HepG2 (cell line): ENCODE measurements around the gene SLC2A11. TPM values are rescaled to one million over a fixed set of nuclear protein-coding genes. Genes with fewer than 3 reads are reported as not detected.

Experiments used
- ARNT ChIP-seq: fragments of 450-650 bp; IDR thresholded peaks from 2 replicates; pipeline ENCODE4 v1.6.1; 2017
- CBX2 ChIP-seq, 2 experiments: fragments of 200-600 bp in 1 of 2; sonication (generic); formaldehyde crosslinking in 1 of 2; IDR thresholded peaks; 2 replicates each; pipeline versions ENCODE4 v1.7.0 to v1.8.1; 2018 to 2022; ENCODE audit warnings: low read depth in 2 of 2, low read length in 1 of 2, mild to moderate bottlenecking in 1 of 2, missing genetic modification reagents in 1 of 2
- FOSL1 ChIP-seq: sonication (generic); formaldehyde crosslinking; IDR thresholded peaks from 2 replicates; pipeline ENCODE4 v1.9.0; 2021; ENCODE audit warnings: missing genetic modification reagents, borderline replicate concordance
- GFI1 ChIP-seq: sonication (generic); formaldehyde crosslinking; IDR thresholded peaks from 2 replicates; pipeline ENCODE4 v1.5.0; 2020; ENCODE audit warnings: missing genetic modification reagents, mild to moderate bottlenecking, borderline replicate concordance
- ISL2 ChIP-seq: sonication (generic); formaldehyde crosslinking; IDR thresholded peaks from 2 replicates; pipeline ENCODE4 v1.5.0; 2020; ENCODE audit warnings: missing genetic modification reagents
- MXD4 ChIP-seq: IDR thresholded peaks from 2 replicates; pipeline ENCODE4 v1.6.1; 2016; ENCODE audit warnings: mild to moderate bottlenecking, missing biosample characterization, missing genetic modification reagents
- REXO4 ChIP-seq: sonication (generic); formaldehyde crosslinking; IDR thresholded peaks from 2 replicates; pipeline ENCODE4 v1.8.0; 2022; ENCODE audit warnings: missing genetic modification reagents, mild to moderate bottlenecking, borderline replicate concordance
- SMYD3 ChIP-seq: sonication (generic); formaldehyde crosslinking; IDR thresholded peaks from 2 replicates; pipeline ENCODE4 v1.8.1; 2023; ENCODE audit warnings: mild to moderate bottlenecking, missing genetic modification reagents
- ZBTB34 ChIP-seq: sonication (generic); formaldehyde crosslinking; IDR thresholded peaks from 2 replicates; pipeline ENCODE4 v1.8.0; 2022; ENCODE audit warnings: mild to moderate bottlenecking, missing genetic modification reagents
- ZNF18 ChIP-seq: sonication (generic); formaldehyde crosslinking; IDR thresholded peaks from 2 replicates; pipeline ENCODE4 v1.8.0; 2022; ENCODE audit warnings: mild to moderate bottlenecking, missing genetic modification reagents; ENCODE audit not compliant: insufficient replicate concordance
- ZNF468 ChIP-seq: sonication (generic); formaldehyde crosslinking; IDR thresholded peaks from 2 replicates; pipeline ENCODE4 v1.8.0; 2022; ENCODE audit warnings: mild to moderate bottlenecking, moderate library complexity, missing genetic modification reagents
- ZNF674 ChIP-seq: sonication (generic); formaldehyde crosslinking; IDR thresholded peaks from 2 replicates; pipeline ENCODE4 v1.5.0; 2020; ENCODE audit warnings: low read depth, mild to moderate bottlenecking, missing genetic modification reagents
- ZNF7 ChIP-seq: IDR thresholded peaks from 2 replicates; pipeline ENCODE4 v1.6.1; 2016; ENCODE audit warnings: missing biosample characterization, missing genetic modification reagents
- ZSCAN25 ChIP-seq: sonication (generic); formaldehyde crosslinking; IDR thresholded peaks from 2 replicates; pipeline ENCODE4 v1.8.0; 2022; ENCODE audit warnings: mild to moderate bottlenecking, missing genetic modification reagents
- polyA plus RNA-seq, 8 experiments: library from polyadenylated mRNA; depleted of rRNA in 3 of 8; stranded (reverse) in 7 of 8; unstranded in 1 of 8; fragments of >200 nt; fragmentation: Illumina TruSeq in 4 of 8; extraction: Trizol in 4 of 8; gene quantifications; 2 replicates each; pipeline versions ENCODE4 v1.2.1 to v1.2.3, GENCODE V29; 2011 to 2016; ENCODE audit warnings: low read depth in 4 of 8, missing spikeins in 1 of 8, mixed read lengths in 1 of 8; ENCODE audit not compliant: insufficient read depth in 1 of 8
- total RNA-seq, 5 experiments: library from RNA; depleted of rRNA; stranded (reverse); fragments of >200 nt; fragmentation: Illumina TruSeq; extraction: Trizol; gene quantifications; 2 replicates each; pipeline ENCODE4 v1.2.3, GENCODE V29; 2016; ENCODE audit warnings: low read depth in 1 of 5
- TF ChIP-seq, protein P1 (sequence below): sonication (generic); formaldehyde crosslinking; conservative IDR thresholded peaks from 2 replicates; pipeline ENCODE4 v1.8.0; 2022; ENCODE audit warnings: missing genetic modification reagents
- TF ChIP-seq, protein P2 (sequence below): IDR thresholded peaks from 2 replicates; pipeline ENCODE4 v1.6.1; 2016; ENCODE audit warnings: missing compliant biosample characterization, missing genetic modification reagents, borderline replicate concordance
- TF ChIP-seq, protein P3 (sequence below): sonication (generic); formaldehyde crosslinking; conservative IDR thresholded peaks from 2 replicates; pipeline ENCODE4 v1.8.0; 2022; ENCODE audit warnings: mild to moderate bottlenecking, moderate library complexity, missing genetic modification reagents
- TF ChIP-seq, protein P4 (sequence below): sonication (generic); formaldehyde crosslinking; IDR thresholded peaks from 2 replicates; pipeline ENCODE4 v1.9.0; 2021; ENCODE audit warnings: missing genetic modification reagents, mild to moderate bottlenecking, borderline replicate concordance

Gene SLC2A11
- total and polyA plus RNA-seq, 2 of the 13 experiments (the other 11 are each of a cell fraction or from before 2014, with no cell fraction given) = 15.2 to 15.4 TPM

DNA sequence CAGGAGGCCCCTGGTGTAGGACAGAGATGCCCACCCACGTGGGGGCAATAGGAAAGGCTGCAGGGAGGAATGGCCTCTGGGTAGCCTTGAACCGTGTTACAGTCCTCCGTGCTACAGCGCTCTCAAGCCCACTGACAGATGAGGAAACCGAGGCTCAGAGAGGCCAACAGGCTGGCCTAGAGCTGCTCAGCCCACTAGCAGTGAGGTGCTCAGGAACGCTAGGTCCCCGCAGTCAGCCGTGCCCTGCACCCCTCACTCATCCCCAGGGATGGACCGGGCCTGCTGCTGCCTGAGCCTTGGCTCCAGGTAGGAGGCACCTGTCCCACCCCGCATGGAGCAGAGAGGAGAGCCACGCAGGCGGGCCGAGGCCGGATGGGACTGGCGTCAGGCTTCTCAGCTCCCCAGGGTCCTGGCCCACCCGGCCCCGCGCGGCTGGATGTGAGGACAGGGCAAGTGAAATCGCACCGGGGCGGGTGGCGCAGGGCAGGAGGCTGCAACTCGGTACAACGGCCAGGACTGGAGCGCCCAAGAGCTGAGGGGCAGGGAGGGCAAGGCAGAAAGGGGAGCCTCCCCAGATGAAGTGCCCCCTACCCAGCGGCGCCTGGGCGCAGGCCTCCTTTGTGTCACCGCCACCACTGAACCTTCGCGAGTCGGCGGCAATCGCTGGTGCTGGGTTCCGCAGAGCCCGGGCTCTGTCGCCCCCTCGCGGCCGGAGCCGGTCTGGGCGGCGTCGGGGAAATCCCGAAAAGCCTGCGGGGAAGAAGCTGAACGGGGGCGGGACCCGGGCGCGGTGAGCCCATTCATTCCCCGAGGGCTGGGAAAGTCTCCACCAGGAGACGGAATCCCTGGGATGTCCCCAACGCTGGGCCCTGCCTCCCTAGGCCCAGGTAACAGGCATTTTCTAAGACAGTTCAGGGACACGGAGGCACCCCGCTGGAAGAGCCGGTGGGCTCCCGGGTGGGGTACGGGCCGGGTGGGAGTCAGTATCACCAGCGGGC is 8.4 kb upstream of the SLC2A11 start (continued):
- TF ChIP-seq, protein P1, sequence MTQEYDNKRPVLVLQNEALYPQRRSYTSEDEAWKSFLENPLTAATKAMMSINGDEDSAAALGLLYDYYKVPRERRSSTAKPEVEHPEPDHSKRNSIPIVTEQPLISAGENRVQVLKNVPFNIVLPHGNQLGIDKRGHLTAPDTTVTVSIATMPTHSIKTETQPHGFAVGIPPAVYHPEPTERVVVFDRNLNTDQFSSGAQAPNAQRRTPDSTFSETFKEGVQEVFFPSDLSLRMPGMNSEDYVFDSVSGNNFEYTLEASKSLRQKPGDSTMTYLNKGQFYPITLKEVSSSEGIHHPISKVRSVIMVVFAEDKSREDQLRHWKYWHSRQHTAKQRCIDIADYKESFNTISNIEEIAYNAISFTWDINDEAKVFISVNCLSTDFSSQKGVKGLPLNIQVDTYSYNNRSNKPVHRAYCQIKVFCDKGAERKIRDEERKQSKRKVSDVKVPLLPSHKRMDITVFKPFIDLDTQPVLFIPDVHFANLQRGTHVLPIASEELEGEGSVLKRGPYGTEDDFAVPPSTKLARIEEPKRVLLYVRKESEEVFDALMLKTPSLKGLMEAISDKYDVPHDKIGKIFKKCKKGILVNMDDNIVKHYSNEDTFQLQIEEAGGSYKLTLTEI = no peak
- TF ChIP-seq ZSCAN25 (CRISPR knock-in tag) (no peak), ZNF7 (CRISPR knock-in tag) (no peak), GFI1 (CRISPR knock-in tag) (peak; percentile 57; the same call in 1 of the 2 replicates), CBX2 (IDR thresholded peaks at IDR 0.05; ENCODE audit: low read depth, low read length) (no peak), CBX2 (CRISPR knock-in tag; IDR thresholded peaks at IDR 0.05; ENCODE audit: low read depth) (no peak), MXD4 (0 out of 2 replicates have a peak, but pooled peaks have one; percentile 49), ZNF468 (CRISPR knock-in tag) (no peak), ARNT (no peak), REXO4 (CRISPR knock-in tag) (no peak), FOSL1 (CRISPR knock-in tag) (no peak), ZNF18 (no peak), ISL2 (CRISPR knock-in tag) (peak; percentile 67; the same call in 1 of the 2 replicates), ZBTB34 (no peak), ZNF674 (CRISPR knock-in tag) (no peak), SMYD3 (CRISPR knock-in tag) (no peak)
- TF ChIP-seq, protein P2, sequence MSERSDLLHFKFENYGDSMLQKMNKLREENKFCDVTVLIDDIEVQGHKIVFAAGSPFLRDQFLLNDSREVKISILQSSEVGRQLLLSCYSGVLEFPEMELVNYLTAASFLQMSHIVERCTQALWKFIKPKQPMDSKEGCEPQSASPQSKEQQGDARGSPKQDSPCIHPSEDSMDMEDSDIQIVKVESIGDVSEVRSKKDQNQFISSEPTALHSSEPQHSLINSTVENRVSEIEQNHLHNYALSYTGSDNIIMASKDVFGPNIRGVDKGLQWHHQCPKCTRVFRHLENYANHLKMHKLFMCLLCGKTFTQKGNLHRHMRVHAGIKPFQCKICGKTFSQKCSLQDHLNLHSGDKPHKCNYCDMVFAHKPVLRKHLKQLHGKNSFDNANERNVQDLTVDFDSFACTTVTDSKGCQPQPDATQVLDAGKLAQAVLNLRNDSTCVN (CRISPR knock-in tag) = no peak
- TF ChIP-seq, protein P3, sequence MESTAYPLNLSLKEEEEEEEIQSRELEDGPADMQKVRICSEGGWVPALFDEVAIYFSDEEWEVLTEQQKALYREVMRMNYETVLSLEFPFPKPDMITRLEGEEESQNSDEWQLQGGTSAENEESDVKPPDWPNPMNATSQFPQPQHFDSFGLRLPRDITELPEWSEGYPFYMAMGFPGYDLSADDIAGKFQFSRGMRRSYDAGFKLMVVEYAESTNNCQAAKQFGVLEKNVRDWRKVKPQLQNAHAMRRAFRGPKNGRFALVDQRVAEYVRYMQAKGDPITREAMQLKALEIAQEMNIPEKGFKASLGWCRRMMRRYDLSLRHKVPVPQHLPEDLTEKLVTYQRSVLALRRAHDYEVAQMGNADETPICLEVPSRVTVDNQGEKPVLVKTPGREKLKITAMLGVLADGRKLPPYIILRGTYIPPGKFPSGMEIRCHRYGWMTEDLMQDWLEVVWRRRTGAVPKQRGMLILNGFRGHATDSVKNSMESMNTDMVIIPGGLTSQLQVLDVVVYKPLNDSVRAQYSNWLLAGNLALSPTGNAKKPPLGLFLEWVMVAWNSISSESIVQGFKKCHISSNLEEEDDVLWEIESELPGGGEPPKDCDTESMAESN = peak; percentile 79
- TF ChIP-seq, protein P4, sequence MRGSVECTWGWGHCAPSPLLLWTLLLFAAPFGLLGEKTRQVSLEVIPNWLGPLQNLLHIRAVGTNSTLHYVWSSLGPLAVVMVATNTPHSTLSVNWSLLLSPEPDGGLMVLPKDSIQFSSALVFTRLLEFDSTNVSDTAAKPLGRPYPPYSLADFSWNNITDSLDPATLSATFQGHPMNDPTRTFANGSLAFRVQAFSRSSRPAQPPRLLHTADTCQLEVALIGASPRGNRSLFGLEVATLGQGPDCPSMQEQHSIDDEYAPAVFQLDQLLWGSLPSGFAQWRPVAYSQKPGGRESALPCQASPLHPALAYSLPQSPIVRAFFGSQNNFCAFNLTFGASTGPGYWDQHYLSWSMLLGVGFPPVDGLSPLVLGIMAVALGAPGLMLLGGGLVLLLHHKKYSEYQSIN (CRISPR knock-in tag) = no peak
